Natural killer cell (primary cell): ENCODE results near the gene IQCK. TPM values are rescaled to one million over a fixed set of nuclear protein-coding genes. Genes with fewer than 3 reads are reported as not detected.

Experiments used
- ATAC-seq, 3 donors: fragments of 150-1000 bp in 2 of 3; fragments of 200-7000 bp in 1 of 3; cut with Tn5 transposase; 1 replicate in 1 of 3; 2 replicates in 2 of 3; pipeline ENCODE4 v1.10.0; 2021; ENCODE audit warnings: mild to moderate bottlenecking in 2 of 3, moderate library complexity in 2 of 3
- DNase-seq, 2 donors: peaks; one replicate each; pipeline versions ENCODE4 v3.0.0 to v3.0.0-alpha.2; 2013 to 2021; ENCODE audit warnings: mixed read lengths in 1 of 2
- H3K27ac ChIP-seq: one replicate; pipeline ENCODE4 v1.5.1; 2013; ENCODE audit warnings: mild to moderate bottlenecking, low read length
- H3K27me3 ChIP-seq: one replicate; pipeline ENCODE4 v1.6.1; 2013; ENCODE audit warnings: low read length; ENCODE audit not compliant: control insufficient read depth, insufficient read depth
- H3K36me3 ChIP-seq: one replicate; pipeline ENCODE4 v1.6.1; 2013; ENCODE audit warnings: low read length; ENCODE audit not compliant: control insufficient read depth, insufficient read depth
- H3K4me1 ChIP-seq: one replicate; pipeline ENCODE4 v1.6.1; 2013; ENCODE audit warnings: low read length; ENCODE audit not compliant: control insufficient read depth, insufficient read depth
- H3K4me3 ChIP-seq: one replicate; pipeline ENCODE4 v1.5.1; 2013; ENCODE audit warnings: low read length
- H3K9me3 ChIP-seq: one replicate; pipeline ENCODE4 v1.6.1; 2013; ENCODE audit warnings: low read length; ENCODE audit not compliant: control insufficient read depth, insufficient read depth
- H3K27ac Mint-ChIP-seq, 2 donors: one replicate each; pipeline ENCODE4 v1.8.0; 2022; ENCODE audit warnings: mild to moderate bottlenecking in 2 of 2, mixed read lengths in 2 of 2, moderate library complexity in 1 of 2
- H3K27me3 Mint-ChIP-seq, 2 donors: one replicate each; pipeline ENCODE4 v1.8.0; 2022; ENCODE audit warnings: low read depth in 2 of 2, mixed read lengths in 2 of 2
- H3K36me3 Mint-ChIP-seq: one replicate; pipeline ENCODE4 v1.8.0; 2022; ENCODE audit warnings: mixed read lengths
- H3K4me1 Mint-ChIP-seq, 2 donors: one replicate each; pipeline ENCODE4 v1.8.0; 2022; ENCODE audit warnings: mixed read lengths in 2 of 2
- H3K4me3 Mint-ChIP-seq: one replicate; pipeline ENCODE4 v1.8.0; 2022; ENCODE audit warnings: mild to moderate bottlenecking, moderate library complexity, mixed read lengths
- H3K9me3 Mint-ChIP-seq, 2 donors: one replicate each; pipeline ENCODE4 v1.8.0; 2022; ENCODE audit warnings: mixed read lengths in 2 of 2
- CTCF ChIP-seq: fragments of 200-600 bp; IDR thresholded peaks from one replicate; pipeline ENCODE4 v1.8.0; 2022; ENCODE audit warnings: antibody characterized with exemption
- WGBS: methylation state at CpG from one replicate; pipeline ENCODE4 v1.1.7; 2013; ENCODE audit warnings: missing lambda C conversion rate; ENCODE audit not compliant: insufficient coverage; 5-methylcytosine and 5-hydroxymethylcytosine counted together
- intact Hi-C: fragments of 100-400 bp; cut with micrococcal nuclease; formaldehyde crosslinking; loops from one replicate; pipeline ENCODE4 v1.14.2; 2022
- total RNA-seq, 4 donors: library from RNA; stranded (reverse); fragments of 120-200 nt in 1 of 4; gene quantifications; one replicate each; pipeline versions ENCODE4 v1.2.3 to v1.2.4, GENCODE V29; 2013 to 2022

IQCK gene
- total RNA-seq, 3 donors from 2014 or later (not counting 1 experiment from before 2014, with no cell fraction given): 0.38 to 1.8 (median 0.68) TPM

- no peak for TF ChIP-seq CTCF
Observed at GRCh38 chr16:19861811-19862327, 143.8 kb downstream of the IQCK start.

GRCh38 chr16:19863990-19864389 lies 145.9 kb downstream of the IQCK start:
- ATAC-seq (no peak), DNase-seq (no peak)
- Histone ChIP-seq H3K27ac (no peak overlapping the region), H3K36me3 (no peaks in the 10 kb centered on the region), H3K27me3 (no peaks in the 10 kb centered on the region), H3K4me3 (no peak overlapping the region), H3K9me3 (no peaks in the 10 kb centered on the region), H3K4me1 (no peaks in the 10 kb centered on the region)
- TF ChIP-seq CTCF: no peak
- no peaks in the 10 kb centered on the region for H3K9me3 Mint-ChIP-seq
- no peak overlapping the region for H3K27ac Mint-ChIP-seq
- H3K27me3 Mint-ChIP-seq: no peaks in the 10 kb centered on the region
- intact Hi-C loops: no loop called here
- WGBS: 65% methylated on average over 1 of the region's 1 CpG
- H3K4me3 Mint-ChIP-seq: no peak overlapping the region
- no peaks in the 10 kb centered on the region for H3K36me3 Mint-ChIP-seq
- no peaks in the 10 kb centered on the region for H3K4me1 Mint-ChIP-seq

More at GRCh38 chr16:19861811-19862327, 143.8 kb downstream of the IQCK start:
- Histone ChIP-seq H3K27ac (no peak overlapping the region), H3K27me3 (no peaks in the 10 kb centered on the region), H3K9me3 (no peaks in the 10 kb centered on the region), H3K4me3 (no peak overlapping the region), H3K36me3 (no peaks in the 10 kb centered on the region), H3K4me1 (no peaks in the 10 kb centered on the region)
- Mint-ChIP-seq H3K4me3 (no peak overlapping the region), H3K27me3 (peaks cover 0 to 2% of the 10 kb centered on the region in 2 donors), H3K36me3 (no peaks in the 10 kb centered on the region), H3K9me3 (no peaks in the 10 kb centered on the region), H3K27ac (no peak overlapping the region), H3K4me1 (no peaks in the 10 kb centered on the region)
- intact Hi-C loops: no loop called here
- DNase-seq (no peak), ATAC-seq (no peak)
- 94% methylated on average over 14 of the region's 16 CpGs for WGBS

GRCh38 chr16:19864566-19864965 lies 146.5 kb downstream of the IQCK start:
- Histone ChIP-seq H3K4me3 (no peak overlapping the region), H3K27me3 (no peaks in the 10 kb centered on the region), H3K36me3 (no peaks in the 10 kb centered on the region), H3K27ac (no peak overlapping the region), H3K9me3 (no peaks in the 10 kb centered on the region), H3K4me1 (no peaks in the 10 kb centered on the region)
- intact Hi-C loops: no loop called here
- 98% methylated on average over 5 of the region's 5 CpGs for WGBS
- Mint-ChIP-seq H3K4me1 (no peaks in the 10 kb centered on the region), H3K36me3 (no peaks in the 10 kb centered on the region), H3K9me3 (no peaks in the 10 kb centered on the region), H3K27me3 (no peaks in the 10 kb centered on the region), H3K27ac (no peak overlapping the region), H3K4me3 (no peak overlapping the region)
- no peak for TF ChIP-seq CTCF
- no peak for DNase-seq
- no peak for ATAC-seq

- TF ChIP-seq CTCF: no peak
- no peaks in the 10 kb centered on the region for H3K36me3 ChIP-seq
- H3K27ac ChIP-seq: no peak overlapping the region
- intact Hi-C loops: no loop called here
- H3K27me3 ChIP-seq: no peaks in the 10 kb centered on the region
- no peaks in the 10 kb centered on the region for H3K4me1 ChIP-seq
- no peak for ATAC-seq
- Mint-ChIP-seq H3K27ac (no peak overlapping the region), H3K4me3 (no peak overlapping the region), H3K27me3 (no peaks in the 10 kb centered on the region), H3K4me1 (no peaks in the 10 kb centered on the region), H3K36me3 (no peaks in the 10 kb centered on the region), H3K9me3 (no peaks in the 10 kb centered on the region)
- no peak overlapping the region for H3K4me3 ChIP-seq
- WGBS: 84% methylated on average over 9 of the region's 9 CpGs
- H3K9me3 ChIP-seq: no peaks in the 10 kb centered on the region
- DNase-seq: no peak
Observed at GRCh38 chr16:19868421-19868820, 150.3 kb downstream of the IQCK start.
